Keratinocyte (primary cell): Measurements from ENCODE around the gene OSBPL10.

Experiments
- EZH2 ChIP-seq: IDR thresholded peaks from one replicate; pipeline ENCODE4 v1.6.1; 2012; ENCODE audit warnings: inconsistent platforms, mild to moderate bottlenecking, low read length, moderate library complexity
- TF ChIP-seq, protein P1 (sequence below), 3 experiments: IDR thresholded peaks in 1 of 3; conservative IDR thresholded peaks in 1 of 3; optimal IDR thresholded peaks in 1 of 3; 2 replicates in 2 of 3; 3 replicates in 1 of 3; pipeline versions ENCODE3 to v1.5.1; 2011; ENCODE audit warnings: low read length in 3 of 3, mild to moderate bottlenecking in 3 of 3, moderate library complexity in 2 of 3, control low read depth in 1 of 3, inconsistent platforms in 1 of 3; ENCODE audit not compliant: insufficient read depth in 2 of 3; ENCODE audit errors: extremely low read depth in 1 of 3

DNA sequence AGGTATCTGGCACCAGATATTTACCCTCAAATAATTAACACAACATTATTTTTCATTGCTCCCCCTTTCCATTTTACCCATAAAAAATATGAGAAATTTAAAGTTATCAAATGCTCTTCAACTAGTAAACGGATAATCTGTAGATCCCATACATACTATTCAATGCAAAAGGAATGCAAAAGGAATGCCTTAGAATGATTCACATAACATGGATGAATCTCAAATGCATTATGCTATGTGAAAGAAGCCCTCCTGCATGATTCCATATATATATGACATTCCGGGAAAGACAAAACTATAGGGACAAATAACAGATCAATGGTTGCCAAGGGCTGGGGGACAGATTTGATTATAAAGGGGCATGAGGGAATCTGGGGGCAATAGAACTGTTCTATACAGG, 252.7 kb downstream of the OSBPL10 start:
- TF ChIP-seq, protein P1, sequence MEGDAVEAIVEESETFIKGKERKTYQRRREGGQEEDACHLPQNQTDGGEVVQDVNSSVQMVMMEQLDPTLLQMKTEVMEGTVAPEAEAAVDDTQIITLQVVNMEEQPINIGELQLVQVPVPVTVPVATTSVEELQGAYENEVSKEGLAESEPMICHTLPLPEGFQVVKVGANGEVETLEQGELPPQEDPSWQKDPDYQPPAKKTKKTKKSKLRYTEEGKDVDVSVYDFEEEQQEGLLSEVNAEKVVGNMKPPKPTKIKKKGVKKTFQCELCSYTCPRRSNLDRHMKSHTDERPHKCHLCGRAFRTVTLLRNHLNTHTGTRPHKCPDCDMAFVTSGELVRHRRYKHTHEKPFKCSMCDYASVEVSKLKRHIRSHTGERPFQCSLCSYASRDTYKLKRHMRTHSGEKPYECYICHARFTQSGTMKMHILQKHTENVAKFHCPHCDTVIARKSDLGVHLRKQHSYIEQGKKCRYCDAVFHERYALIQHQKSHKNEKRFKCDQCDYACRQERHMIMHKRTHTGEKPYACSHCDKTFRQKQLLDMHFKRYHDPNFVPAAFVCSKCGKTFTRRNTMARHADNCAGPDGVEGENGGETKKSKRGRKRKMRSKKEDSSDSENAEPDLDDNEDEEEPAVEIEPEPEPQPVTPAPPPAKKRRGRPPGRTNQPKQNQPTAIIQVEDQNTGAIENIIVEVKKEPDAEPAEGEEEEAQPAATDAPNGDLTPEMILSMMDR (optimal IDR thresholded peaks at IDR 0.05 in 1 of 3, IDR thresholded peaks at IDR 0.05 in 1 of 3, conservative IDR thresholded peaks at IDR 0.05 in 1 of 3; ENCODE audit: extremely low read depth in 1 of 3, insufficient read depth in 2 of 3, low read length in 3 of 3) = no peak
- TF ChIP-seq EZH2 = no peak
